HepG2 (cell line): ENCODE results near the gene QRICH2. TPM values are rescaled to one million over a fixed set of nuclear protein-coding genes. Genes with fewer than 3 reads are reported as not detected.

Experiments used
- E2F1 ChIP-seq: sonication (generic); formaldehyde crosslinking; IDR thresholded peaks from 2 replicates; pipeline ENCODE4 v1.5.0; 2020; ENCODE audit warnings: missing genetic modification reagents
- E2F2 ChIP-seq: sonication (generic); formaldehyde crosslinking; IDR thresholded peaks from 2 replicates; pipeline ENCODE4 v1.4.0; 2020; ENCODE audit warnings: missing genetic modification reagents, borderline replicate concordance
- GFI1 ChIP-seq: sonication (generic); formaldehyde crosslinking; IDR thresholded peaks from 2 replicates; pipeline ENCODE4 v1.5.0; 2020; ENCODE audit warnings: missing genetic modification reagents, mild to moderate bottlenecking, borderline replicate concordance
- HES4 ChIP-seq: sonication (generic); formaldehyde crosslinking; IDR thresholded peaks from 2 replicates; pipeline ENCODE4 v1.9.0; 2021; ENCODE audit warnings: mild to moderate bottlenecking, missing genetic modification reagents, borderline replicate concordance
- HOMEZ ChIP-seq: IDR thresholded peaks from 2 replicates; pipeline ENCODE4 v1.6.1; 2016; ENCODE audit warnings: low read depth
- MED1 ChIP-seq: sonication (generic); formaldehyde crosslinking; IDR thresholded peaks from 2 replicates; pipeline ENCODE4 v1.4.0; 2020; ENCODE audit warnings: missing genetic modification reagents
- NR2F6 ChIP-seq, 2 experiments: IDR thresholded peaks; 2 replicates each; pipeline ENCODE4 v1.6.1; 2016; ENCODE audit warnings: antibody characterized with exemption in 1 of 2, mild to moderate bottlenecking in 1 of 2
- PAWR ChIP-seq: sonication (generic); formaldehyde crosslinking; IDR thresholded peaks from 2 replicates; pipeline ENCODE4 v1.4.0; 2020; ENCODE audit warnings: missing genetic modification reagents, mild to moderate bottlenecking, borderline replicate concordance
- PAX8 ChIP-seq: sonication (generic); formaldehyde crosslinking; IDR thresholded peaks from 2 replicates; pipeline ENCODE4 v1.8.0; 2022; ENCODE audit warnings: mild to moderate bottlenecking, missing genetic modification reagents, borderline replicate concordance
- PHF8 ChIP-seq: sonication (generic); formaldehyde crosslinking; IDR thresholded peaks from 2 replicates; pipeline ENCODE4 v1.5.0; 2020; ENCODE audit warnings: missing genetic modification reagents
- RAD21 ChIP-seq: fragments of 450-650 bp; formaldehyde crosslinking; IDR thresholded peaks from 2 replicates; pipeline ENCODE4 v1.5.0; 2020; ENCODE audit warnings: mild to moderate bottlenecking
- RFX1 ChIP-seq: fragments of 450-650 bp; IDR thresholded peaks from 2 replicates; pipeline ENCODE4 v1.6.1; 2017
- RNF2 ChIP-seq: fragments of 450-650 bp; conservative IDR thresholded peaks from 2 replicates; pipeline ENCODE4 v1.6.1; 2016; ENCODE audit warnings: low read depth
- SMAD3 ChIP-seq: sonication (generic); formaldehyde crosslinking; IDR thresholded peaks from 2 replicates; pipeline ENCODE4 v1.4.0; 2020; ENCODE audit warnings: missing genetic modification reagents
- SMARCE1 ChIP-seq: fragments of 450-650 bp; IDR thresholded peaks from 2 replicates; pipeline ENCODE4 v1.6.1; 2017; ENCODE audit warnings: borderline replicate concordance
- SP4 ChIP-seq: sonication (generic); formaldehyde crosslinking; IDR thresholded peaks from 2 replicates; pipeline ENCODE4 v1.8.1; 2023; ENCODE audit warnings: mild to moderate bottlenecking, missing genetic modification reagents
- SSRP1 ChIP-seq: IDR thresholded peaks from 2 replicates; pipeline ENCODE4 v1.6.1; 2016; ENCODE audit warnings: control low read depth
- TBL1XR1 ChIP-seq: fragments of 150-350 bp; IDR thresholded peaks from 2 replicates; pipeline ENCODE4 v1.6.1; 2014; ENCODE audit warnings: borderline replicate concordance, low read length; ENCODE audit not compliant: partially characterized antibody
- TBX2 ChIP-seq: sonication (generic); formaldehyde crosslinking; IDR thresholded peaks from 2 replicates; pipeline ENCODE4 v1.5.0; 2020; ENCODE audit warnings: missing genetic modification reagents, mild to moderate bottlenecking, borderline replicate concordance
- THAP11 ChIP-seq: IDR thresholded peaks from 2 replicates; pipeline ENCODE4 v1.6.1; 2016; ENCODE audit warnings: missing biosample characterization, missing genetic modification reagents
- YEATS2 ChIP-seq: sonication (generic); formaldehyde crosslinking; IDR thresholded peaks from 2 replicates; pipeline ENCODE4 v1.4.0; 2020; ENCODE audit warnings: missing genetic modification reagents, borderline replicate concordance
- ZKSCAN5 ChIP-seq: sonication (generic); formaldehyde crosslinking; IDR thresholded peaks from 2 replicates; pipeline ENCODE4 v1.5.1; 2020; ENCODE audit warnings: mild to moderate bottlenecking, missing genetic modification reagents
- ZNF230 ChIP-seq: sonication (generic); formaldehyde crosslinking; IDR thresholded peaks from 2 replicates; pipeline ENCODE4 v1.4.0; 2020; ENCODE audit warnings: mild to moderate bottlenecking, missing genetic modification reagents
- ZNF33A ChIP-seq: sonication (generic); formaldehyde crosslinking; IDR thresholded peaks from 2 replicates; pipeline ENCODE4 v1.5.1; 2020; ENCODE audit warnings: missing genetic modification reagents, mild to moderate bottlenecking, moderate library complexity, borderline replicate concordance
- ZNF382 ChIP-seq: sonication (generic); formaldehyde crosslinking; IDR thresholded peaks from 2 replicates; pipeline ENCODE4 v1.5.0; 2020; ENCODE audit warnings: missing genetic modification reagents, mild to moderate bottlenecking, borderline replicate concordance
- ZNF547 ChIP-seq: sonication (generic); formaldehyde crosslinking; IDR thresholded peaks from 2 replicates; pipeline ENCODE4 v1.5.1; 2020; ENCODE audit warnings: mild to moderate bottlenecking, missing genetic modification reagents
- ZNF704 ChIP-seq: sonication (generic); formaldehyde crosslinking; IDR thresholded peaks from 2 replicates; pipeline ENCODE4 v1.8.1; 2023; ENCODE audit warnings: mild to moderate bottlenecking, inconsistent platforms, moderate library complexity, missing genetic modification reagents, borderline replicate concordance
- polyA plus RNA-seq, 8 experiments: library from polyadenylated mRNA; depleted of rRNA in 3 of 8; stranded (reverse) in 7 of 8; unstranded in 1 of 8; fragments of >200 nt; fragmentation: Illumina TruSeq in 4 of 8; extraction: Trizol in 4 of 8; gene quantifications; 2 replicates each; pipeline versions ENCODE4 v1.2.1 to v1.2.3, GENCODE V29; 2011 to 2016; ENCODE audit warnings: low read depth in 4 of 8, missing spikeins in 1 of 8, mixed read lengths in 1 of 8; ENCODE audit not compliant: insufficient read depth in 1 of 8
- total RNA-seq, 5 experiments: library from RNA; depleted of rRNA; stranded (reverse); fragments of >200 nt; fragmentation: Illumina TruSeq; extraction: Trizol; gene quantifications; 2 replicates each; pipeline ENCODE4 v1.2.3, GENCODE V29; 2016; ENCODE audit warnings: low read depth in 1 of 5
- TF ChIP-seq, protein P1 (sequence below): sonication (generic); formaldehyde crosslinking; IDR thresholded peaks from 2 replicates; pipeline ENCODE4 v1.5.0; 2020; ENCODE audit warnings: missing genetic modification reagents, mild to moderate bottlenecking, borderline replicate concordance

Gene QRICH2
- total and polyA plus RNA-seq, 2 of the 13 experiments (the other 11 are each of a cell fraction or from before 2014, with no cell fraction given): 3.7 to 5.7 TPM

DNA sequence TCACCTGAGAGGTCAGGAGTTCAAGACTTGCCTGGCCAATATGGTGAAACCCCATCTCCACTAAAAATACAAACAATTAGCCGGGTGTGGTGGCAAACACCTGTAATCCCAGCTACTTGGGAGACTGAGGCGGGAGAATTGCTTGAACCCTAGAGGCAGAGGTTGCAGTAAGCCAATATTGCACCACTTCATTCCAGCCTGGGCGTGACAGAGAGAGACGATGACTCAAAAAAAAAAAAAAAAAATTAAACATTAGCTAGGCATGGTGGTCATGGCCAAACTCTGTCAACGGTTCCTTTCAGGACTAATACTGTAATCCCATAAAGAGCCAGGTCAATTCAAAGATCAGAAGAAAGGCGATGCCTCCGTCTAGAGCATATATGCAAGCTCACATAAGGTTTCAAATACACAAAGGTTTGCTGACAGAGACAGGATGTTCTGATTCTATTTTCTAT, 70.2 kb downstream of the QRICH2 start (continued):
- TF ChIP-seq SP4 (CRISPR knock-in tag) (no peak), RAD21 (CRISPR knock-in tag) (no peak), SSRP1 (CRISPR knock-in tag) (0 out of 2 replicates have a peak, but pooled peaks have one; percentile 55), ZNF33A (CRISPR knock-in tag) (no peak; the same call in 1 of the 2 replicates), HOMEZ (peak; percentile 27; the same call in 1 of the 2 replicates), PAWR (CRISPR knock-in tag) (no peak), E2F1 (CRISPR knock-in tag) (no peak), TBX2 (CRISPR knock-in tag) (peak; percentile 64; the same call in 1 of the 2 replicates), HES4 (CRISPR knock-in tag) (no peak), NR2F6 (IDR thresholded peaks at IDR 0.05) (peak; percentile 89), NR2F6 (CRISPR knock-in tag; IDR thresholded peaks at IDR 0.05) (peak; percentile 79), ZNF547 (CRISPR knock-in tag) (no peak), RFX1 (no peak), ZNF230 (CRISPR knock-in tag) (no peak), ZNF704 (CRISPR knock-in tag) (no peak), E2F2 (CRISPR knock-in tag) (no peak), GFI1 (CRISPR knock-in tag) (no peak; the same call in 1 of the 2 replicates), SMARCE1 (no peak), YEATS2 (CRISPR knock-in tag) (no peak), ZKSCAN5 (CRISPR knock-in tag) (no peak), PHF8 (CRISPR knock-in tag) (no peak), RNF2 (no peak), THAP11 (CRISPR knock-in tag) (peak; percentile 62; the same call in 1 of the 2 replicates), ZNF382 (CRISPR knock-in tag) (no peak), SMAD3 (CRISPR knock-in tag) (peak; percentile 78; the same call in 1 of the 2 replicates), TBL1XR1 (peak; percentile 66), PAX8 (CRISPR knock-in tag) (no peak), MED1 (CRISPR knock-in tag) (peak; percentile 84)
- TF ChIP-seq, protein P1, sequence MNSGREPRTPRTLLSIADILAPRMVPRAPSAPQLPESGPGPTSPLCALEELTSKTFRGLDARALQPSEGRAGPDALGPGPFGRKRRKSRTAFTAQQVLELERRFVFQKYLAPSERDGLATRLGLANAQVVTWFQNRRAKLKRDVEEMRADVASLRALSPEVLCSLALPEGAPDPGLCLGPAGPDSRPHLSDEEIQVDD (CRISPR knock-in tag): no peak
